ENCODE results near the gene GNRH2.

Gene GNRH2

GRCh38 chr20:3090565-3090964 is 47.1 kb downstream of the GNRH2 start:
- no peak for DNase-seq (ENCODE audit: low read depth)
- TF ChIP-seq CTCF (conservative IDR thresholded peaks at IDR 0.05; ENCODE audit: control insufficient read depth, insufficient read depth, low read depth, low read length), result no peak
- H3K4me3 ChIP-seq (ENCODE audit: control insufficient read depth, low read depth, low read length), result no peak overlapping the region

- H3K4me3 ChIP-seq (ENCODE audit: control insufficient read depth, low read depth, low read length), result no peak overlapping the region
- no peak for TF ChIP-seq CTCF (conservative IDR thresholded peaks at IDR 0.05; ENCODE audit: control insufficient read depth, insufficient read depth, low read depth, low read length)
- no peak for DNase-seq (ENCODE audit: low read depth)
Measured at GRCh38 chr20:3092611-3093379, 49.4 kb downstream of the GNRH2 start.

DNA sequence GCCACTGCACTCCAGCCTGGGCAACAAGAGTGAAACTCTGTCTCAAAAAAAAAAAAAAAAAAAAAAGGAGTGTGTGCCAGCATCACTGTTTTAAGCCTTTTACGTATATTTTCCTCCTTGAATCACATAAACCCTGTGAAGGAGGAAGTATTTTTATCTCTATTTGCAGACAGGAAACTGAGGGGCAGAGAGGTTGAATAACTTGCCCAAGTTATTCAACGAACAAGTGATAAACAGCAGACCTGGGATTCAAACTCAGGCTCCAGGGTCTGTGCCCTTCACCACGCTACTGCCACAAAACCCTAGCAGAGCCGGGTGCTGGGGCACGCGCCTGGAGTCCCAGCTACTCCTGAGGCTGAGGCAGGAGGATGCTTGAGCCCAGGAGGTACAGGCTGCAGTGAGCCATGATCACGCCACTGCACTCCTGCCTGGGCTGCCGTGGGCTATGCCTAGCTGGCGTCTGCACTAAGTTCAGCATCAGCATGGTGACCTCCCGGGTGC is 50.5 kb downstream of the GNRH2 start:
- TF ChIP-seq CTCF (conservative IDR thresholded peaks at IDR 0.05; ENCODE audit: control insufficient read depth, insufficient read depth, low read depth, low read length), result no peak
- H3K4me3 ChIP-seq (ENCODE audit: control insufficient read depth, low read depth, low read length), result no peak overlapping the region
- DNase-seq (ENCODE audit: low read depth), result no peak

DNA sequence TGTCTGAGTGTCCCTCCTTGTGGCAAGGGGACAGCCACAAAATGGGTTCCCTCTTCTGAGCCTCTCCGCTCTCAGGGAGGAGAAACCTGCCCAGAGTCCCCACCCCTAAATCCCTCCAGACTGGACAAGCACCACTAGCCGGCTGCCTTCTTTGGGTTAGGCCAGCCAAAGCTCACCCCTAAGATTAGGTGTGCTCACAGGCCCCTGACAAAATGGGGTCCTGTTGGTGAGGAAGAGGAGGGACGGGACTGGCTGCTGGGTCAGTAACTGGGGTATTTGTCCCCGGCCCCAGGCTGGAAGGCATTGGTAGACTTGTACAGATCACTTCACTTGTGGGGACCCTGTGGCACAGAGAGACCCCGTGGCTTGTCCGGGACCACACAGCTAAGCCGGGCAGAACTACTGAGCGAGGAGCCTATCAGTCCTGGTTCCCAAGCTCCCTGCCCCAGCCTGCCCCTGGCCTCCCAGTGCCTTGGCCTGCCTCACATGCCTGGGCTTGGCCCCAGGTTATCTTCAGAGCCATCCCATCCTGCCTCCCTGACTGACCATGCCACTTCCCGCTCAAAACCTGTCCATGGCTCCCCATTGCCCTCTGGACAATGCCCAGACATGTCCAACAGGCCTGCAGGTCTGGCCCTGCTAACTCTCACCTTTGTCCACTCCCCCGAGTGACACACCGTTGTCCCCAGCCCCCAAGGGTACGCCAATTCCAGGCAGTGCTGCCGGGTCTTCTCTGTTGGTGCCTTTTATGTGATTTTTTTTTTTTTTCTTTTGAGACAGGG is 51.6 kb downstream of the GNRH2 start:
- no peak for TF ChIP-seq CTCF (conservative IDR thresholded peaks at IDR 0.05; ENCODE audit: control insufficient read depth, insufficient read depth, low read depth, low read length)
- no peak for DNase-seq (ENCODE audit: low read depth)
- no peak overlapping the region for H3K4me3 ChIP-seq (ENCODE audit: control insufficient read depth, low read depth, low read length)

Data from fibroblast of mammary gland (primary cell).